SK-N-SH (cell line): ENCODE results near the gene CCDC87. TPM values are rescaled to one million over a fixed set of nuclear protein-coding genes. Genes with fewer than 3 reads are reported as not detected.

ENCODE experiments used
- CTCF ChIA-PET: fragments of 300-600, 350-600 bp; formaldehyde crosslinking; extraction: SDS; loops from one replicate; lab custom pipeline; 2021; lab: Yijun Ruan, JAX
- POLR2A ChIA-PET: fragments of 350-600 bp; sonication (Branson Sonifier 250); formaldehyde crosslinking; extraction: SDS; loops from one replicate; lab custom pipeline; 2020; ENCODE audit warnings: antibody characterized with exemption, inconsistent platforms; lab: Yijun Ruan, JAX
- DNase-seq: peaks from one replicate; pipeline ENCODE4 v3.0.0; 2012
- H2AFZ ChIP-seq: fragments of 200-600 bp; sonication (generic); 2 replicates; pipeline ENCODE4 v1.8.1; 2016; ENCODE audit warnings: antibody characterized with exemption, mild to moderate bottlenecking, low read depth
- H3F3A ChIP-seq: fragments of 200-600 bp; sonication (generic); replicated peaks from 2 replicates; pipeline ENCODE3; 2016; ENCODE audit warnings: antibody characterized with exemption, mild to moderate bottlenecking; ENCODE audit not compliant: insufficient read depth
- H3K27ac ChIP-seq, 2 experiments: fragments of 200-500 bp in 1 of 2; fragments of 200-600 bp in 1 of 2; sonication (Bioruptor generic) in 1 of 2; sonication (generic), shearing (Covaris generic) in 1 of 2; 2 replicates each; pipeline versions ENCODE4 v1.5.1 to v1.6.1; 2014 to 2016; ENCODE audit warnings: low read depth in 2 of 2, inconsistent platforms in 1 of 2, low read length in 1 of 2, mild to moderate bottlenecking in 1 of 2, mixed read lengths in 1 of 2
- H3K27me3 ChIP-seq: fragments of 200-600 bp; sonication (generic), shearing (Covaris generic); 2 replicates; pipeline ENCODE4 v1.6.1; 2016; ENCODE audit warnings: mixed run types; ENCODE audit not compliant: insufficient read depth
- H3K36me3 ChIP-seq, 2 experiments: fragments of 200-500 bp in 1 of 2; fragments of 200-600 bp in 1 of 2; sonication (Bioruptor generic) in 1 of 2; sonication (generic) in 1 of 2; replicated peaks in 1 of 2; 2 replicates each; pipeline versions ENCODE3 to v1.5.1; 2014 to 2016; ENCODE audit warnings: low read length in 1 of 2, mild to moderate bottlenecking in 1 of 2; ENCODE audit not compliant: insufficient read depth in 2 of 2, control insufficient read depth in 1 of 2
- H3K4me1 ChIP-seq, 2 experiments: fragments of 200-500 bp in 1 of 2; fragments of 200-600 bp in 1 of 2; sonication (Bioruptor generic) in 1 of 2; sonication (generic), shearing (Covaris generic) in 1 of 2; 2 replicates each; pipeline versions ENCODE4 v1.5.1 to v1.6.1; 2014 to 2016; ENCODE audit warnings: low read depth in 1 of 2, low read length in 1 of 2, mixed run types in 1 of 2; ENCODE audit not compliant: insufficient read depth in 2 of 2, control insufficient read depth in 1 of 2
- H3K4me2 ChIP-seq: fragments of 200-600 bp; sonication (generic), shearing (Covaris generic); 2 replicates; pipeline ENCODE4 v1.6.1; 2017; ENCODE audit warnings: mixed run types
- H3K4me3 ChIP-seq, 2 experiments: fragments of 200-500 bp in 1 of 2; fragments of 200-600 bp in 1 of 2; sonication (Bioruptor generic) in 1 of 2; sonication (generic), shearing (Covaris generic) in 1 of 2; 2 replicates each; pipeline versions ENCODE4 v1.5.1 to v1.8.1; 2014 to 2016; ENCODE audit warnings: low read depth in 2 of 2, inconsistent platforms in 1 of 2, low read length in 1 of 2, mild to moderate bottlenecking in 1 of 2, mixed read lengths in 1 of 2, moderate library complexity in 1 of 2
- H3K79me2 ChIP-seq: fragments of 200-600 bp; sonication (generic); 2 replicates; pipeline ENCODE4 v1.8.1; 2017; ENCODE audit warnings: mild to moderate bottlenecking; ENCODE audit not compliant: insufficient read depth
- H3K9ac ChIP-seq: fragments of 200-600 bp; sonication (generic); 2 replicates; pipeline ENCODE4 v1.6.1; 2017; ENCODE audit warnings: mixed run types
- H3K9me2 ChIP-seq: fragments of 200-600 bp; sonication (generic); 2 replicates; pipeline ENCODE4 v1.6.1; 2017; ENCODE audit warnings: mixed run types
- H3K9me3 ChIP-seq: fragments of 200-600 bp; sonication (generic); 2 replicates; pipeline ENCODE4 v1.6.1; 2017; ENCODE audit warnings: mixed run types, mild to moderate bottlenecking, moderate library complexity
- H4K20me1 ChIP-seq: fragments of 200-600 bp; sonication (generic); 2 replicates; pipeline ENCODE4 v1.6.1; 2017; ENCODE audit warnings: mild to moderate bottlenecking, mixed run types; ENCODE audit not compliant: insufficient read depth
- CHD2 ChIP-seq: fragments of 150-350 bp; IDR thresholded peaks from 2 replicates; pipeline ENCODE4 v1.6.1; 2018; ENCODE audit warnings: low read length; ENCODE audit not compliant: partially characterized antibody
- JUND ChIP-seq: IDR thresholded peaks from 2 replicates; pipeline ENCODE4 v1.4.0; 2012
- MEF2A ChIP-seq: IDR thresholded peaks from 2 replicates; pipeline ENCODE4 v1.4.0; 2012; ENCODE audit warnings: low read depth, borderline replicate concordance
- MXI1 ChIP-seq: IDR thresholded peaks from 2 replicates; pipeline ENCODE4 v1.6.1; 2012; ENCODE audit warnings: mild to moderate bottlenecking, low read depth, low read length, improper control_type of control experiment
- RCOR1 ChIP-seq: fragments of 150-350 bp; IDR thresholded peaks from 2 replicates; pipeline ENCODE4 v1.6.1; 2017; ENCODE audit warnings: antibody characterized with exemption, low read length
- RXRA ChIP-seq: IDR thresholded peaks from 2 replicates; pipeline ENCODE4 v1.4.0; 2012; ENCODE audit warnings: low read depth, mild to moderate bottlenecking, borderline replicate concordance
- SMC3 ChIP-seq: IDR thresholded peaks from 2 replicates; pipeline ENCODE4 v1.6.1; 2012; ENCODE audit warnings: low read depth, low read length, improper control_type of control experiment
- TEAD4 ChIP-seq: IDR thresholded peaks from 2 replicates; pipeline ENCODE4 v1.4.0; 2012; ENCODE audit warnings: mild to moderate bottlenecking, borderline replicate concordance; ENCODE audit not compliant: insufficient read depth
- WGBS: methylation state at CpG from one replicate; pipeline ENCODE4 v1.1.6; 2017; ENCODE audit warnings: low lambda C conversion rate; 5-methylcytosine and 5-hydroxymethylcytosine counted together
- polyA plus RNA-seq, 3 experiments: library from polyadenylated mRNA; depleted of rRNA; stranded (reverse); fragments of >200 nt; gene quantifications; 2 replicates each; pipeline ENCODE4 v1.2.3, GENCODE V29; 2012
- TF ChIP-seq, protein P1 (sequence below): IDR thresholded peaks from 2 replicates; pipeline ENCODE4 v1.6.1; 2012; ENCODE audit warnings: mild to moderate bottlenecking, low read depth, low read length, moderate library complexity
- TF ChIP-seq, protein P2 (sequence below): fragments of 150-350 bp; IDR thresholded peaks from 2 replicates; pipeline ENCODE4 v1.6.1; 2016; ENCODE audit warnings: mild to moderate bottlenecking, low read depth, low read length
- TF ChIP-seq, protein P3 (sequence below): IDR thresholded peaks from 2 replicates; pipeline ENCODE4 v1.4.0; 2012; ENCODE audit warnings: low read depth, borderline replicate concordance

CCDC87 gene
- polyA plus RNA-seq, 1 of the 3 experiments (the other 2 are of a cell fraction): 0.21 TPM

DNA sequence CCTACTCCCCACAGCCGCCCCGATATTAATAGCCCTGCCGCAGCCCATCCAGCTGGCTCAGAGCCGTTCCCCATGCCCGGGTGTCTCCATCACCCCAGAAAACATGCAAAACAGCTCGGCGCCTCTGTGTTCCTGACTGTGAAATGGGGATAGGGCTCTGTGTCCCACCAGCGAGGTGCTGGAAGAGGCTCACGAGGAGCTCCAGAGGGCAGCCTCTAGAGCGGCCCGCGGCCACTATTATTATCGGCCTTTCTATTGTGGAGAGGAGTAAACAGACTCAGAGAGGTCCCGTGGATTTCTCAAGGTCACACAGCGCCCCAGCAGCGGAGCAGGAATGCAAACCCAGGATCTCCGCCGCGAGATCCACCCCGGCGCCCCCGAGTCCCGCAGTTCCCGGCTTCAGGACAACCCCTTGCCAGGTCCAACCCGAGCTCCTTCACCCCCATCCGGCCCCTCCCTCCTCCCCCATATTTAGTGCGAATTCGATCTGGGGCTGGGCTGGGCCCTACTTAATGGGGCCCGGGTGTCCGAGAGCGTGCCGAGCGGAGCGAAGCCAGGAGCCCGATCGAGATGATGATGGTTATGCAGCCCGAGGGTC lies 46.4 kb downstream of the CCDC87 start, which contains the start of gene ACTN3:
Gene ACTN3, plus strand, starts transcription at position 536 of the 598 bp plus-strand sequence. Its CDS starts 35 bp downstream, at position 571.
- CTCF ChIA-PET: interaction anchor here (1.0 to 2.8 kb wide), 5 partner anchors 9 to 1230 kb away, joined by 3 to 20 read pairs (median 4); partner anchors contain the start of gene RBM4B
- peak within 1 kb of the TSS; percentile 98 for H2AFZ ChIP-seq
- POLR2A ChIA-PET: interaction anchor here (0.7 to 1.8 kb wide), 6 partner anchors 13 to 132 kb away, joined by 3 to 9 read pairs (median 4); partner anchors contain the start of genes BBS1 and CTSF
- peaks cover 4% of the 10 kb centered on the region for H3F3A ChIP-seq
- H4K20me1 ChIP-seq: no peaks in the 10 kb centered on the region
- peaks cover 0 to 7% of the 10 kb centered on the region in 2 experiments for H3K36me3 ChIP-seq
- H3K9ac ChIP-seq: peak within 1 kb of the TSS; percentile 86
- H3K9me3 ChIP-seq: no peaks in the 10 kb centered on the region
- peaks cover 0 to 10% of the 10 kb centered on the region in 2 experiments; a peak in 1 of 4 replicates for H3K4me1 ChIP-seq
- peak within 1 kb of the TSS; percentile 89 for H3K4me2 ChIP-seq
- DNase-seq: peak; percentile 48
- TF ChIP-seq MEF2A (no peak), CHD2 (no peak), RXRA (no peak), SMC3 (no peak), TEAD4 (no peak), MXI1 (no peak), RCOR1 (peak; percentile 70), JUND (no peak)
- TF ChIP-seq, protein P1, sequence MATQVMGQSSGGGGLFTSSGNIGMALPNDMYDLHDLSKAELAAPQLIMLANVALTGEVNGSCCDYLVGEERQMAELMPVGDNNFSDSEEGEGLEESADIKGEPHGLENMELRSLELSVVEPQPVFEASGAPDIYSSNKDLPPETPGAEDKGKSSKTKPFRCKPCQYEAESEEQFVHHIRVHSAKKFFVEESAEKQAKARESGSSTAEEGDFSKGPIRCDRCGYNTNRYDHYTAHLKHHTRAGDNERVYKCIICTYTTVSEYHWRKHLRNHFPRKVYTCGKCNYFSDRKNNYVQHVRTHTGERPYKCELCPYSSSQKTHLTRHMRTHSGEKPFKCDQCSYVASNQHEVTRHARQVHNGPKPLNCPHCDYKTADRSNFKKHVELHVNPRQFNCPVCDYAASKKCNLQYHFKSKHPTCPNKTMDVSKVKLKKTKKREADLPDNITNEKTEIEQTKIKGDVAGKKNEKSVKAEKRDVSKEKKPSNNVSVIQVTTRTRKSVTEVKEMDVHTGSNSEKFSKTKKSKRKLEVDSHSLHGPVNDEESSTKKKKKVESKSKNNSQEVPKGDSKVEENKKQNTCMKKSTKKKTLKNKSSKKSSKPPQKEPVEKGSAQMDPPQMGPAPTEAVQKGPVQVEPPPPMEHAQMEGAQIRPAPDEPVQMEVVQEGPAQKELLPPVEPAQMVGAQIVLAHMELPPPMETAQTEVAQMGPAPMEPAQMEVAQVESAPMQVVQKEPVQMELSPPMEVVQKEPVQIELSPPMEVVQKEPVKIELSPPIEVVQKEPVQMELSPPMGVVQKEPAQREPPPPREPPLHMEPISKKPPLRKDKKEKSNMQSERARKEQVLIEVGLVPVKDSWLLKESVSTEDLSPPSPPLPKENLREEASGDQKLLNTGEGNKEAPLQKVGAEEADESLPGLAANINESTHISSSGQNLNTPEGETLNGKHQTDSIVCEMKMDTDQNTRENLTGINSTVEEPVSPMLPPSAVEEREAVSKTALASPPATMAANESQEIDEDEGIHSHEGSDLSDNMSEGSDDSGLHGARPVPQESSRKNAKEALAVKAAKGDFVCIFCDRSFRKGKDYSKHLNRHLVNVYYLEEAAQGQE: peak; percentile 22; the same call in 1 of the 2 replicates
- TF ChIP-seq, protein P2, sequence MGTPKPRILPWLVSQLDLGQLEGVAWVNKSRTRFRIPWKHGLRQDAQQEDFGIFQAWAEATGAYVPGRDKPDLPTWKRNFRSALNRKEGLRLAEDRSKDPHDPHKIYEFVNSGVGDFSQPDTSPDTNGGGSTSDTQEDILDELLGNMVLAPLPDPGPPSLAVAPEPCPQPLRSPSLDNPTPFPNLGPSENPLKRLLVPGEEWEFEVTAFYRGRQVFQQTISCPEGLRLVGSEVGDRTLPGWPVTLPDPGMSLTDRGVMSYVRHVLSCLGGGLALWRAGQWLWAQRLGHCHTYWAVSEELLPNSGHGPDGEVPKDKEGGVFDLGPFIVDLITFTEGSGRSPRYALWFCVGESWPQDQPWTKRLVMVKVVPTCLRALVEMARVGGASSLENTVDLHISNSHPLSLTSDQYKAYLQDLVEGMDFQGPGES: no peak
- TF ChIP-seq, protein P3, sequence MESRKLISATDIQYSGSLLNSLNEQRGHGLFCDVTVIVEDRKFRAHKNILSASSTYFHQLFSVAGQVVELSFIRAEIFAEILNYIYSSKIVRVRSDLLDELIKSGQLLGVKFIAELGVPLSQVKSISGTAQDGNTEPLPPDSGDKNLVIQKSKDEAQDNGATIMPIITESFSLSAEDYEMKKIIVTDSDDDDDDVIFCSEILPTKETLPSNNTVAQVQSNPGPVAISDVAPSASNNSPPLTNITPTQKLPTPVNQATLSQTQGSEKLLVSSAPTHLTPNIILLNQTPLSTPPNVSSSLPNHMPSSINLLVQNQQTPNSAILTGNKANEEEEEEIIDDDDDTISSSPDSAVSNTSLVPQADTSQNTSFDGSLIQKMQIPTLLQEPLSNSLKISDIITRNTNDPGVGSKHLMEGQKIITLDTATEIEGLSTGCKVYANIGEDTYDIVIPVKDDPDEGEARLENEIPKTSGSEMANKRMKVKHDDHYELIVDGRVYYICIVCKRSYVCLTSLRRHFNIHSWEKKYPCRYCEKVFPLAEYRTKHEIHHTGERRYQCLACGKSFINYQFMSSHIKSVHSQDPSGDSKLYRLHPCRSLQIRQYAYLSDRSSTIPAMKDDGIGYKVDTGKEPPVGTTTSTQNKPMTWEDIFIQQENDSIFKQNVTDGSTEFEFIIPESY: no peak
- H3K27ac ChIP-seq: peak within 1 kb of the TSS; percentile 39 to 64; a peak in 3 of 4 replicates
- WGBS: 0% methylated on average over 7 of the region's 37 CpGs
- no peaks in the 10 kb centered on the region for H3K27me3 ChIP-seq
- peak within 1 kb of the TSS; percentile 84 to 88 for H3K4me3 ChIP-seq
- no peaks in the 10 kb centered on the region for H3K9me2 ChIP-seq
- peaks cover 7% of the 10 kb centered on the region for H3K79me2 ChIP-seq
